HEK293 (cell line): ENCODE measurements around the gene CLDN14.

Experiments
- CTCF ChIA-PET: fragments of 350-600 bp; formaldehyde crosslinking; extraction: SDS; loops from one replicate; lab custom pipeline; 2021; ENCODE audit warnings: antibody characterized with exemption; lab: Yijun Ruan, JAX
- POLR2A ChIA-PET: fragments of 300-600 bp; formaldehyde crosslinking; extraction: SDS; loops from one replicate; lab custom pipeline; 2020; ENCODE audit warnings: antibody characterized with exemption, inconsistent platforms; lab: Yijun Ruan, JAX
- H3K27ac ChIP-seq: fragments of 200-500 bp; sonication (Bioruptor generic); 2 replicates; pipeline ENCODE4 v1.5.1; 2014; ENCODE audit warnings: low read depth, low read length, control low read depth, inconsistent platforms; ENCODE audit errors: extremely low read depth
- H3K36me3 ChIP-seq, 2 experiments: fragments of 200-500 bp in 1 of 2; sonication (Bioruptor generic) in 1 of 2; 1 replicate in 1 of 2; 2 replicates in 1 of 2; pipeline ENCODE4 v1.5.1; 2014 to 2017; ENCODE audit warnings: inconsistent platforms in 2 of 2, low read length in 2 of 2; ENCODE audit not compliant: control insufficient read depth in 2 of 2, insufficient read depth in 1 of 2
- H3K4me1 ChIP-seq: fragments of 200-500 bp; sonication (Bioruptor generic); 2 replicates; pipeline ENCODE4 v1.5.1; 2014; ENCODE audit warnings: mild to moderate bottlenecking, low read length, inconsistent platforms; ENCODE audit not compliant: control insufficient read depth, insufficient read depth
- H3K4me3 ChIP-seq: 2 replicates; pipeline ENCODE4 v1.5.1; 2011; ENCODE audit warnings: low read depth, mild to moderate bottlenecking, control low read depth, low read length, moderate library complexity
- H3K9me3 ChIP-seq: fragments of 200-500 bp; sonication (Bioruptor generic); 2 replicates; pipeline ENCODE4 v1.5.1; 2014; ENCODE audit warnings: low read depth, low read length, inconsistent platforms; ENCODE audit not compliant: control insufficient read depth, insufficient read depth
- GLIS2 ChIP-seq: fragments of 450-650 bp; formaldehyde crosslinking; IDR thresholded peaks from 2 replicates; pipeline ENCODE4 v1.5.1; 2016; ENCODE audit warnings: missing biosample characterization, missing genetic modification characterization
- HOXA7 ChIP-seq: sonication (generic); formaldehyde crosslinking; IDR thresholded peaks from 2 replicates; pipeline ENCODE4 v1.8.1; 2022; ENCODE audit warnings: missing genetic modification reagents, borderline replicate concordance
- IKZF3 ChIP-seq: fragments of 450-650 bp; IDR thresholded peaks from 2 replicates; pipeline ENCODE4 v1.5.0; 2018; ENCODE audit warnings: missing biosample characterization, mild to moderate bottlenecking, missing genetic modification characterization, moderate library complexity
- OSR2 ChIP-seq: fragments of 450-650 bp; formaldehyde crosslinking; IDR thresholded peaks from 2 replicates; pipeline ENCODE4 v1.5.1; 2016; ENCODE audit warnings: missing biosample characterization, missing genetic modification characterization
- PRDM2 ChIP-seq: fragments of 450-650 bp; formaldehyde crosslinking; IDR thresholded peaks from 2 replicates; pipeline ENCODE4 v1.5.1; 2016; ENCODE audit warnings: missing biosample characterization, missing genetic modification characterization, borderline replicate concordance
- ZBTB1 ChIP-seq: fragments of 450-650 bp; formaldehyde crosslinking; IDR thresholded peaks from 2 replicates; pipeline ENCODE4 v1.5.1; 2016; ENCODE audit warnings: missing biosample characterization, missing genetic modification characterization
- ZBTB48 ChIP-seq: fragments of 450-650 bp; formaldehyde crosslinking; IDR thresholded peaks from 2 replicates; pipeline ENCODE4 v1.5.1; 2016; ENCODE audit warnings: missing biosample characterization, missing genetic modification characterization
- ZBTB7A ChIP-seq: fragments of 450-650 bp; formaldehyde crosslinking; IDR thresholded peaks from 2 replicates; pipeline ENCODE4 v1.5.1; 2016; ENCODE audit warnings: low read depth, missing biosample characterization, missing genetic modification characterization
- ZNF16 ChIP-seq: fragments of 450-650 bp; formaldehyde crosslinking; IDR thresholded peaks from 2 replicates; pipeline ENCODE4 v1.5.1; 2016; ENCODE audit warnings: low read depth, missing biosample characterization, missing genetic modification characterization
- ZNF2 ChIP-seq: fragments of 450-650 bp; formaldehyde crosslinking; IDR thresholded peaks from 2 replicates; pipeline ENCODE4 v1.5.1; 2016; ENCODE audit warnings: missing biosample characterization, missing genetic modification characterization
- ZNF214 ChIP-seq: fragments of 450-650 bp; formaldehyde crosslinking; IDR thresholded peaks from 2 replicates; pipeline ENCODE4 v1.5.1; 2017; ENCODE audit warnings: missing biosample characterization, mild to moderate bottlenecking, missing genetic modification characterization, borderline replicate concordance
- ZNF292 ChIP-seq: fragments of 450-650 bp; formaldehyde crosslinking; IDR thresholded peaks from 2 replicates; pipeline ENCODE4 v1.5.1; 2016; ENCODE audit warnings: low read depth, missing biosample characterization, missing genetic modification characterization, borderline replicate concordance
- ZNF311 ChIP-seq: fragments of 450-650 bp; formaldehyde crosslinking; IDR thresholded peaks from 2 replicates; pipeline ENCODE4 v1.5.1; 2017; ENCODE audit warnings: missing biosample characterization, missing genetic modification characterization, borderline replicate concordance
- ZNF404 ChIP-seq: fragments of 450-650 bp; formaldehyde crosslinking; IDR thresholded peaks from 2 replicates; pipeline ENCODE4 v1.5.1; 2017; ENCODE audit warnings: missing biosample characterization, missing genetic modification characterization
- ZNF555 ChIP-seq: fragments of 450-650 bp; formaldehyde crosslinking; conservative IDR thresholded peaks from 2 replicates; pipeline ENCODE4 v1.5.1; 2017; ENCODE audit warnings: missing biosample characterization, mild to moderate bottlenecking, missing genetic modification characterization, inconsistent platforms
- ZNF624 ChIP-seq: fragments of 450-650 bp; formaldehyde crosslinking; IDR thresholded peaks from 2 replicates; pipeline ENCODE4 v1.5.1; 2017; ENCODE audit warnings: missing biosample characterization, missing genetic modification characterization
- ZNF654 ChIP-seq: fragments of 450-650 bp; formaldehyde crosslinking; IDR thresholded peaks from 2 replicates; pipeline ENCODE4 v1.5.1; 2016; ENCODE audit warnings: low read depth, missing biosample characterization, missing genetic modification characterization
- ZNF658 ChIP-seq: fragments of 450-650 bp; formaldehyde crosslinking; IDR thresholded peaks from 2 replicates; pipeline ENCODE4; 2016; ENCODE audit warnings: missing biosample characterization, missing genetic modification characterization
- ZNF707 ChIP-seq: fragments of 450-650 bp; formaldehyde crosslinking; IDR thresholded peaks from 2 replicates; pipeline ENCODE4 v1.5.1; 2016; ENCODE audit warnings: missing biosample characterization, missing genetic modification characterization
- TF ChIP-seq, protein P1 (sequence below): fragments of 450-650 bp; formaldehyde crosslinking; IDR thresholded peaks from 2 replicates; pipeline ENCODE4 v1.5.1; 2016; ENCODE audit warnings: missing biosample characterization, missing genetic modification characterization, borderline replicate concordance
- TF ChIP-seq, protein P2 (sequence below): fragments of 450-650 bp; formaldehyde crosslinking; IDR thresholded peaks from 2 replicates; pipeline ENCODE4 v1.5.1; 2017; ENCODE audit warnings: missing biosample characterization, missing genetic modification characterization
- TF ChIP-seq, protein P3 (sequence below): fragments of 450-650 bp; formaldehyde crosslinking; IDR thresholded peaks from 2 replicates; pipeline ENCODE4 v1.5.1; 2016; ENCODE audit warnings: missing biosample characterization, missing genetic modification characterization

The CLDN14 gene

GRCh38 chr21:36461918-36462486 lies 17.9 kb downstream of the CLDN14 start:
- TF ChIP-seq IKZF3 (tag by site-specific recombination) (no peak), PRDM2 (no peak), OSR2 (tag by site-specific recombination) (no peak), HOXA7 (CRISPR knock-in tag) (no peak), ZNF658 (no peak), ZNF707 (tag by site-specific recombination) (no peak), ZNF214 (tag by site-specific recombination) (no peak), ZNF16 (tag by site-specific recombination) (no peak), ZBTB7A (tag by site-specific recombination) (no peak), GLIS2 (tag by site-specific recombination) (no peak)
- TF ChIP-seq, protein P1, sequence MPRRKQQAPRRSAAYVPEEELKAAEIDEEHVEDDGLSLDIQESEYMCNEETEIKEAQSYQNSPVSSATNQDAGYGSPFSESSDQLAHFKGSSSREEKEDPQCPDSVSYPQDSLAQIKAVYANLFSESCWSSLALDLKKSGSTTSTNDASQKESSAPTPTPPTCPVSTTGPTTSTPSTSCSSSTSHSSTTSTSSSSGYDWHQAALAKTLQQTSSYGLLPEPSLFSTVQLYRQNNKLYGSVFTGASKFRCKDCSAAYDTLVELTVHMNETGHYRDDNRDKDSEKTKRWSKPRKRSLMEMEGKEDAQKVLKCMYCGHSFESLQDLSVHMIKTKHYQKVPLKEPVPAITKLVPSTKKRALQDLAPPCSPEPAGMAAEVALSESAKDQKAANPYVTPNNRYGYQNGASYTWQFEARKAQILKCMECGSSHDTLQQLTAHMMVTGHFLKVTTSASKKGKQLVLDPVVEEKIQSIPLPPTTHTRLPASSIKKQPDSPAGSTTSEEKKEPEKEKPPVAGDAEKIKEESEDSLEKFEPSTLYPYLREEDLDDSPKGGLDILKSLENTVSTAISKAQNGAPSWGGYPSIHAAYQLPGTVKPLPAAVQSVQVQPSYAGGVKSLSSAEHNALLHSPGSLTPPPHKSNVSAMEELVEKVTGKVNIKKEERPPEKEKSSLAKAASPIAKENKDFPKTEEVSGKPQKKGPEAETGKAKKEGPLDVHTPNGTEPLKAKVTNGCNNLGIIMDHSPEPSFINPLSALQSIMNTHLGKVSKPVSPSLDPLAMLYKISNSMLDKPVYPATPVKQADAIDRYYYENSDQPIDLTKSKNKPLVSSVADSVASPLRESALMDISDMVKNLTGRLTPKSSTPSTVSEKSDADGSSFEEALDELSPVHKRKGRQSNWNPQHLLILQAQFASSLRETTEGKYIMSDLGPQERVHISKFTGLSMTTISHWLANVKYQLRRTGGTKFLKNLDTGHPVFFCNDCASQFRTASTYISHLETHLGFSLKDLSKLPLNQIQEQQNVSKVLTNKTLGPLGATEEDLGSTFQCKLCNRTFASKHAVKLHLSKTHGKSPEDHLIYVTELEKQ = no peak
- ChIA-PET POLR2A (no interaction called here), CTCF (interaction anchor here (0.6 kb wide), 1 partner anchor 236 kb away, joined by 5 read pairs; no protein-coding TSS in a partner anchor)
- peaks cover 7% of the 10 kb centered on the region for H3K4me1 ChIP-seq
- no peak overlapping the region for H3K27ac ChIP-seq
- H3K9me3 ChIP-seq = no peaks in the 10 kb centered on the region
- H3K36me3 ChIP-seq = no peaks in the 10 kb centered on the region
- no peak overlapping the region for H3K4me3 ChIP-seq

GRCh38 chr21:36461277-36461917 lies 18.5 kb downstream of the CLDN14 start:
- POLR2A ChIA-PET = no interaction called here
- peaks cover 7% of the 10 kb centered on the region for H3K4me1 ChIP-seq
- H3K9me3 ChIP-seq = no peaks in the 10 kb centered on the region
- no peak overlapping the region for H3K27ac ChIP-seq
- no peaks in the 10 kb centered on the region for H3K36me3 ChIP-seq
- H3K4me3 ChIP-seq = no peak overlapping the region
- CTCF ChIA-PET = interaction anchor here (0.6 kb wide), 1 partner anchor 237 kb away, joined by 5 read pairs; no protein-coding TSS in a partner anchor
- TF ChIP-seq ZNF2 (tag by site-specific recombination) (no peak), ZNF654 (tag by site-specific recombination) (no peak), ZNF311 (tag by site-specific recombination) (no peak), ZNF292 (no peak), ZNF404 (no peak), ZNF555 (tag by site-specific recombination) (no peak), ZBTB48 (tag by site-specific recombination) (no peak), ZBTB1 (tag by site-specific recombination) (no peak), ZNF624 (tag by site-specific recombination) (no peak)
- TF ChIP-seq, protein P2, sequence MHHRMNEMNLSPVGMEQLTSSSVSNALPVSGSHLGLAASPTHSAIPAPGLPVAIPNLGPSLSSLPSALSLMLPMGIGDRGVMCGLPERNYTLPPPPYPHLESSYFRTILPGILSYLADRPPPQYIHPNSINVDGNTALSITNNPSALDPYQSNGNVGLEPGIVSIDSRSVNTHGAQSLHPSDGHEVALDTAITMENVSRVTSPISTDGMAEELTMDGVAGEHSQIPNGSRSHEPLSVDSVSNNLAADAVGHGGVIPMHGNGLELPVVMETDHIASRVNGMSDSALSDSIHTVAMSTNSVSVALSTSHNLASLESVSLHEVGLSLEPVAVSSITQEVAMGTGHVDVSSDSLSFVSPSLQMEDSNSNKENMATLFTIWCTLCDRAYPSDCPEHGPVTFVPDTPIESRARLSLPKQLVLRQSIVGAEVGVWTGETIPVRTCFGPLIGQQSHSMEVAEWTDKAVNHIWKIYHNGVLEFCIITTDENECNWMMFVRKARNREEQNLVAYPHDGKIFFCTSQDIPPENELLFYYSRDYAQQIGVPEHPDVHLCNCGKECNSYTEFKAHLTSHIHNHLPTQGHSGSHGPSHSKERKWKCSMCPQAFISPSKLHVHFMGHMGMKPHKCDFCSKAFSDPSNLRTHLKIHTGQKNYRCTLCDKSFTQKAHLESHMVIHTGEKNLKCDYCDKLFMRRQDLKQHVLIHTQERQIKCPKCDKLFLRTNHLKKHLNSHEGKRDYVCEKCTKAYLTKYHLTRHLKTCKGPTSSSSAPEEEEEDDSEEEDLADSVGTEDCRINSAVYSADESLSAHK (tag by site-specific recombination) = no peak
- TF ChIP-seq, protein P3, sequence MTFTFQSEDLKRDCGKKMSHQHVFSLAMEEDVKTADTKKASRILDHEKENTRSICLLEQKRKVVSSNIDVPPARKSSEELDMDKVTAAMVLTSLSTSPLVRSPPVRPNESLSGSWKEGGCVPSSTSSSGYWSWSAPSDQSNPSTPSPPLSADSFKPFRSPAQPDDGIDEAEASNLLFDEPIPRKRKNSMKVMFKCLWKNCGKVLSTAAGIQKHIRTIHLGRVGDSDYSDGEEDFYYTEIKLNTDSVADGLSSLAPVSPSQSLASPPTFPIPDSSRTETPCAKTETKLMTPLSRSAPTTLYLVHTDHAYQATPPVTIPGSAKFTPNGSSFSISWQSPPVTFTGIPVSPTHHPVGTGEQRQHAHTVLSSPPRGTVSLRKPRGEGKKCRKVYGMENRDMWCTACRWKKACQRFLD (tag by site-specific recombination) = no peak
